Body of pancreas (tissue), 4 donors: ENCODE results near the gene UQCR10.

Experiments
- POLR2A ChIP-seq, 3 donors: fragments of 450-650 bp; IDR thresholded peaks; one replicate each; pipeline ENCODE4 v1.6.1; 2016; ENCODE audit warnings: antibody characterized with exemption in 3 of 3, mild to moderate bottlenecking in 2 of 3
- TF ChIP-seq, protein P1 (sequence below), 7 experiments: fragments of 450-650 bp in 4 of 7; fragments of 200-600 bp in 3 of 7; sonication (generic) in 3 of 7; IDR thresholded peaks; one replicate each; pipeline ENCODE4 v1.5.1; 2016 to 2019; ENCODE audit warnings: antibody characterized with exemption in 7 of 7

DNA sequence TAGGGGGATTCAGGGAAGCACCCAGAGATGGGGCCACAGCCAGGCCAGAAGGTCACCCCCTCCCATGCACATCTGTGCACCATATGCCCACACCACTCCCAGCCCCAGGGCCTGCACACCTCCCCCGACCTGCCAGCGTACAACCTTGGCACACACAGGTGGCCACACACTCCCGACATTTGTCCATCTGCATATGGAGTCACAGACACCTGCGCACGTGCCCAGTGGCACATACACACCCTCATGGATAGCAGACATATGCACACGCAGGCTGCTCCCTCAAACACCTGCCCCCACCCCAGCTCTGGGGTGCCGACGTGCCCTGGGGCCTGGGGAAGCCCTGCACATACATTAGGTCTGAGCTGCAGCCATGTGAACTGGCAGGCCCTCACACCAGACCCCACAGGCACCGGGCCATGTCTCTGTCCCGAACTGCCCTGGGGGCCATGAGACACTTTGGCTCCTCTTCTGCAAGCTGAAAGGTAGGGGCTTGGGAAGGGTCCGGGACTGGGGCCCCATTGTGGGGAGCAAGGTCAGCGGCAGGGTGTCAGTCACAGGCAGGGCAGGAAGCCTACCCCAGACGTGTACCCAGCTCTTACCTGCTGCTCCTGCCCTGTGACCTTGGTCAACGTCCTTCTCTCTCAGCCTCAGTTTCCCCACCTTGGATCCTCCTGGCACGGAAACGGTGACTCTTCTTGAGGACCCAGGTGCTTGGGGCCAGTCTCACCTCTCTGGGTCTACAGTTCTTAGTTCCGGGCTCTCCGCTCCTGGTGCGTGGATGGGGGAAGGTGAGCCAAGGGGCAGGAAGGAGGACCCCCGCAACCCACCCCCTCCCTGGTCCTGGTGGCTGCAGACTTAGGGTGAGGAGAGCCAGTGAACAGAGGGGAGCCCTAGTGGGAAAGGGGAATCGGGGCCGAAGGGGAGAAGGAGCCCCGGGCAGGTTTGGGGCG is 47.9 kb upstream of the UQCR10 start:
- TF ChIP-seq, protein P1, sequence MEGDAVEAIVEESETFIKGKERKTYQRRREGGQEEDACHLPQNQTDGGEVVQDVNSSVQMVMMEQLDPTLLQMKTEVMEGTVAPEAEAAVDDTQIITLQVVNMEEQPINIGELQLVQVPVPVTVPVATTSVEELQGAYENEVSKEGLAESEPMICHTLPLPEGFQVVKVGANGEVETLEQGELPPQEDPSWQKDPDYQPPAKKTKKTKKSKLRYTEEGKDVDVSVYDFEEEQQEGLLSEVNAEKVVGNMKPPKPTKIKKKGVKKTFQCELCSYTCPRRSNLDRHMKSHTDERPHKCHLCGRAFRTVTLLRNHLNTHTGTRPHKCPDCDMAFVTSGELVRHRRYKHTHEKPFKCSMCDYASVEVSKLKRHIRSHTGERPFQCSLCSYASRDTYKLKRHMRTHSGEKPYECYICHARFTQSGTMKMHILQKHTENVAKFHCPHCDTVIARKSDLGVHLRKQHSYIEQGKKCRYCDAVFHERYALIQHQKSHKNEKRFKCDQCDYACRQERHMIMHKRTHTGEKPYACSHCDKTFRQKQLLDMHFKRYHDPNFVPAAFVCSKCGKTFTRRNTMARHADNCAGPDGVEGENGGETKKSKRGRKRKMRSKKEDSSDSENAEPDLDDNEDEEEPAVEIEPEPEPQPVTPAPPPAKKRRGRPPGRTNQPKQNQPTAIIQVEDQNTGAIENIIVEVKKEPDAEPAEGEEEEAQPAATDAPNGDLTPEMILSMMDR (IDR thresholded peaks at IDR 0.05): no peak
- TF ChIP-seq POLR2A (IDR thresholded peaks at IDR 0.05): no peak
